ENCODE data around the gene GOLGA6A.
A peak's percentile ranks its signal among the peaks of the same experiment; 100 is the strongest.
"Not testable (repeated sequence)": the region's sequence is repeated elsewhere in the genome, so short reads cannot be mapped to it uniquely, and the experiment has no call there.

Gene GOLGA6A

GRCh38 chr15:74072614-74073337 lies 9.6 kb downstream of the GOLGA6A start:
- TF ChIP-seq, protein P1, sequence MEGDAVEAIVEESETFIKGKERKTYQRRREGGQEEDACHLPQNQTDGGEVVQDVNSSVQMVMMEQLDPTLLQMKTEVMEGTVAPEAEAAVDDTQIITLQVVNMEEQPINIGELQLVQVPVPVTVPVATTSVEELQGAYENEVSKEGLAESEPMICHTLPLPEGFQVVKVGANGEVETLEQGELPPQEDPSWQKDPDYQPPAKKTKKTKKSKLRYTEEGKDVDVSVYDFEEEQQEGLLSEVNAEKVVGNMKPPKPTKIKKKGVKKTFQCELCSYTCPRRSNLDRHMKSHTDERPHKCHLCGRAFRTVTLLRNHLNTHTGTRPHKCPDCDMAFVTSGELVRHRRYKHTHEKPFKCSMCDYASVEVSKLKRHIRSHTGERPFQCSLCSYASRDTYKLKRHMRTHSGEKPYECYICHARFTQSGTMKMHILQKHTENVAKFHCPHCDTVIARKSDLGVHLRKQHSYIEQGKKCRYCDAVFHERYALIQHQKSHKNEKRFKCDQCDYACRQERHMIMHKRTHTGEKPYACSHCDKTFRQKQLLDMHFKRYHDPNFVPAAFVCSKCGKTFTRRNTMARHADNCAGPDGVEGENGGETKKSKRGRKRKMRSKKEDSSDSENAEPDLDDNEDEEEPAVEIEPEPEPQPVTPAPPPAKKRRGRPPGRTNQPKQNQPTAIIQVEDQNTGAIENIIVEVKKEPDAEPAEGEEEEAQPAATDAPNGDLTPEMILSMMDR (conservative IDR thresholded peaks at IDR 0.05) = peak; percentile 17
- H3K27ac ChIP-seq = not testable (repeated sequence)

DNA sequence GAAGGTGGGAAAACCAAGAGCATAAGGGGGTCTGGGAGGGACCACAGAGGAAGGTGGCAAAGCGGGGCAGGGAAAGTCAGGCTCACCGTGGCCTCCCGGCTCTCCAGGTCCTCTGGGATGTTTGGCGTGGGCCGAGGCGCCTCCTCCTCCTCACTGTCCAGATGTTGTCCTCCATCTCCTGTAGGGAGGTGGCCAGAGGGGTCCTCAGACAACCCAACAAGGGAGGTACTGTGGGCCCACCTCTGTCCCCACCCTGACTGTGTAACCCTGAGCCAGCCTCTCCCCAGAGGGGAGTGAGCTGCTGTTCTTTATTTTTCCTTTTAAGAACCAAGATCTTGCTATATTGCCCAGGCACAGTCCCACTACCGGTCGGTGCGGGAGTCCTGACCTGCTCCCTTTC lies 10.2 kb downstream of the GOLGA6A start:
- H3K27ac ChIP-seq = not testable (repeated sequence)

DNA sequence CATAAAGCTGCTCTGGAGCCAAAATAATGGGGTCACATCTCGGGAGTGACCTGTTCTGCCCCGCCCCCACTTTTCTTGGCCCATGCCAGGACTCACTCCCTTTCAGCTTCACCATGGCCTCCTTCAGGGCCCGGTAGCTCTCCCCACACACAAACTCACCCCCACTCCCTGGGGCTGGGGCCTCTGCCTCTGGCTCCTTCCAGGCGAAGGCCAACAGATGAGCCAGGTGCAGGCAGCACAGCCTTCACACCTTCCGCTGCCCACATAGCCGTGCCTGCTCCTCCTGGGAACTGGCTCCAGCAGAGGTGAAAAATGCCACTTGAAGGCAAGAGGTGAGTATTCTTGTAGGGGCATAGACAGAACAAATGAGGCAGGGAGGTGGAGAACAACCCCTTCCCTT lies 10.7 kb downstream of the GOLGA6A start:
- H3K27ac ChIP-seq = not testable (repeated sequence)

- H3K27ac ChIP-seq = not testable (repeated sequence)
- TF ChIP-seq, protein P1 (conservative IDR thresholded peaks at IDR 0.05) = peak; percentile 70
Observed at GRCh38 chr15:74065684-74066411, 16.5 kb downstream of the GOLGA6A start.

DNA sequence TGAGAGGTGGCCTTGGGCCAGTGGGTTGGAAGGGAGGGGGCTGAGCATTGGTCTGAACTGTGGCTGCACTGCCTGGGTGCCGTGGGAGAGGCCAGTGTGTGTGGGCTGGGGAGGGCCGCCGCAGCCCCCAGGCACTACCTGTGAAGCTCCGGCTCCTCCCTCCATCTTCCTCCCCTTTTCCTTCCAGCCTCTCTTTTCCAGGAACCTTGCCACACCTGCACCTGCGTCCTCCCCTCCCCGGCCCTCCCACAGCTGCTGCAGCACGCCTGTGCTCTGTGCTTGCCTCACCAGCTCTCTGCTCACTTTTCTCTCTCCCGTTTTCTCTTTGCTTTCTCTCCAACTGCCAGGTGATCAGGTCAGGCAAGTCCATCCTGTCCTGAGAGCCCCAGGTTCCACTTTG lies 17.5 kb downstream of the GOLGA6A start:
- not testable (repeated sequence) for H3K27ac ChIP-seq

GRCh38 chr15:74064183-74064582 lies 18.2 kb downstream of the GOLGA6A start:
- not testable (repeated sequence) for H3K27ac ChIP-seq

DNA sequence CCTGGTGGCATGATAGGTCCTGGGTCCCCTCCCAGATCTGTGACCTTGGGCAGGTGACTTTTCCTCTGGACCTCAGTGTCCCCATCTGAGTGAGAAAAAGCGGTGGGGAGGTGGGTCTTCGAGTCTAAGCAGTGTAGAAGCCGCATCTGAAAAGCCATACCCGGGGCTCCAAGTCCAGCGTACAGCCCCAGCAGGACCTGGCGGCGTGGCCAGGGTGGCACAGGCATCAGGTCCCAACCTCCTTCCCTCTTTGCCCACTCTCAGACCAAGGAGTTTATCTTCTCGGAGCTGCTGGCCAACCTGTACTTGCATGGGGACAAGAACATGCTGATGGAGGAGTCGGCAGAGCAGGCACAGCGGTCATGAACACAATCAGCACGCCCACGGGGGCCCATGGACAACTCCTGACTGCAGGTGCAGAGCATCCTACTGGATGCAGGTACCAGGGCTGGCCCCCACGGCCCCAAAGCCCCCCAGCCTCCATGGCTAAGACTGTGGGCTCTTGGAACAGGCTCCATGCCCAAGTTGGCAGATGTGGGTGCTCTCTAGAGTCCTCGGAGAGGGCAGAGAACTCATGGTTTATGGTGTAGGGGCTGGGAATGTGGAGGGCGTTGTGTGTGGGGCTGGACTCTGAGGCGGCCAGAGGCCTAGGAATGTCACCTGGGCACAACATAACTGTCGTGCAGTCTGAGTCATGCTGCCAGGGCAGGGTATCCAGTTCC lies 18.8 kb downstream of the GOLGA6A start:
- not testable (repeated sequence) for H3K27ac ChIP-seq

- H3K27ac ChIP-seq = no peak overlapping the region
- TF ChIP-seq, protein P1 (conservative IDR thresholded peaks at IDR 0.05) = no peak
- TF ChIP-seq ZFX (IDR thresholded peaks at IDR 0.05) = no peak
Observed at GRCh38 chr15:74062671-74063070, 19.7 kb downstream of the GOLGA6A start.

- no peak overlapping the region for H3K27ac ChIP-seq
- no peak for TF ChIP-seq ZFX (IDR thresholded peaks at IDR 0.05)
- TF ChIP-seq, protein P1 (conservative IDR thresholded peaks at IDR 0.05) = no peak
Observed at GRCh38 chr15:74062236-74062635, 20.1 kb downstream of the GOLGA6A start.

DNA sequence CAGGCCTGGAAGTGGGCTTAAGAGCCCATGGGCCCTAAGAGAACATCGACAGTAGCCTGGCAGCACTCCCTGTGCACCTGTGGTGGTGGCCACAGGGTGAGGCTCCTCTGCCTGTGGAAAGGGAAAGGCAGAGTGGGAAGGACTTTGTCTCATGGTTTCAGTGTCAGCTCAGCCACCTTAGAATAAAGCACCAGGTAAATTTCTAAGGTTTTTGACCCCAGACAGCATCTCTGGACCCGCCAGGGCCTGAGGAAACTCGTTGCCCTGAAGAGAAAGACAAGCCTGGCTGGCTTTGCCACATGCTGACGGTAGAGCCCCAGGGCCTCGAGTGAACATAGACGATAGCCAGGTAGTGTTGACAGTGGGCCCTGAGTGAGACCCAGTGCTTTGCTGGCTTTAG lies 22.1 kb downstream of the GOLGA6A start:
- H3K27ac ChIP-seq = no peak overlapping the region
- TF ChIP-seq, protein P1 (conservative IDR thresholded peaks at IDR 0.05) = no peak
- no peak for TF ChIP-seq ZFX (IDR thresholded peaks at IDR 0.05)

DNA sequence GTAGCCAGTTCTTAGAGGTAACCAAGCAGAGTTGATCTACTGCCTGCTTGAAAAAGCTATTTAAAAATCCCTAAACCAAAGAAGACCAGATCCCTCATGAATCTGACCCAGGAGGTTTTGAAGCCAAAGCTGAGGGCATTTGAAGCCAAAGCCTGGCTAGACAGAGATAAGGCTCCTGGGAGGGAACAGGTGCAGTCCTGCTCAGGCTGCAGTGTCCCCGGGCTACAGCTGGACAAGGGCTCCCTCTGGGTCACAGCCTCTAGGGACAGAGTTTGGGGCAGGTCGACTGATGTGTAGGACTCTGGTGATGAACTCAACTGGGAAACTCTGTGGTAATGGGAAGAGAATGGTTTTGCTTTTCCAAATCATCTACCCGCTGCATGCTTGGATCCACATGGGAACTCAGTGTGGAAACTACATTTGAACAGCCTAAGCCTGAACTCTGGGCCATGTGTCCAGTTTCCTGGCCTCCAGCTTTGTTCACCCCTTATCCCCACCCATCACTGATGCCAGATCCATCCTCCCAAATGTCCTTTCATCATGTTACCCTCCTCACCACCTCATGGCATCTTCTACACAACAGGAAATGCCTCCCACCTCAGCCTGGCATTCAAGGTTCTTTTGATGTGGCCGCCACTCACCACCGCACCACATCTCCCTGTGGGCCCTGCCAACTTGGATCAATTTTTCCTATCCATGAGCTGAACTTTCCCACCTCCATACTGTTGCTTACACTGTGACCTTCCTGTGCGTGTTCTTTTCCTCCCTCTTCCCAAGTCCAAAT lies 23.1 kb downstream of the GOLGA6A start:
- H3K27ac ChIP-seq = not testable (repeated sequence)

DNA sequence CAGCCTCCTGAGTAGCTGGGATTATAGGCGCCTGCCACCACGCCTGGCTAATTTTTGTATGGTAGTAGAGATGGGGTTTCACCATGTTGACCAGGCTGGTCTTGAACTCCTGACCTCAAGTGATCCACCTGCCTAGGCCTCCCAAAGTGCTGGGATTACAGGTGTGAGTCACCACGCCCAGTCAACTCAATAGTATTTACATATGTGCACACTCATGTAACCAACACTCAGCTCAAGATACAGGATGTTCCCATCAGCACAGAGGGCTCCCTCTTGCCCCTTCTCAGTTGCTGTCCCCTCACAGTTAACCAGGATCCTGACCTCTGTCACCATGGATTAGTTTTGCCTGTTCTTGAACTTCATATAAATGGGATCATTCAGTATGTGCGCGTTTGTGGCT lies 26.0 kb downstream of the GOLGA6A start:
- H3K27ac ChIP-seq = not testable (repeated sequence)

All from C4-2B (cell line).